Measurements from ENCODE around the gene PARD3. TPM values are rescaled to one million over a fixed set of nuclear protein-coding genes. Genes with fewer than 3 reads are reported as not detected.

PARD3 gene
- polyA plus RNA-seq, 1 donor from 2014 or later = 12.4 TPM

GRCh38 chr10:34850558-34850957 is 35.5 kb upstream of the PARD3 start:
- Histone ChIP-seq H3K9me3 (ENCODE audit: low read length) (no peaks in the 10 kb centered on the region), H3K4me3 (ENCODE audit: low read length) (no peak overlapping the region), H3K9ac (ENCODE audit: low read length) (no peak overlapping the region), H2AFZ (ENCODE audit: low read depth, low read length) (no peak overlapping the region), H3K79me2 (replicated peaks; ENCODE audit: insufficient read depth, low read length) (no peaks in the 10 kb centered on the region), H3K4me2 (ENCODE audit: low read length) (no peak overlapping the region), H3K27ac (ENCODE audit: low read length) (no peak overlapping the region), H3F3A (ENCODE audit: insufficient read depth, low read length, poor library complexity, severe bottlenecking) (no peaks in the 10 kb centered on the region), H4K20me1 (ENCODE audit: insufficient read depth) (no peaks in the 10 kb centered on the region), H3K36me3 (ENCODE audit: insufficient read depth, low read length) (no peaks in the 10 kb centered on the region), H3K9me2 (ENCODE audit: insufficient read depth, low read length) (no peaks in the 10 kb centered on the region), H3K27me3 (ENCODE audit: insufficient read depth, low read depth, low read length) (no peaks in the 10 kb centered on the region)
- no peak for TF ChIP-seq MXI1 (conservative IDR thresholded peaks at IDR 0.05; ENCODE audit: poor library complexity, severe bottlenecking)
- TF ChIP-seq REST (IDR thresholded peaks at IDR 0.05; ENCODE audit: borderline replicate concordance) = no peak
- TF ChIP-seq POLR2AphosphoS5 (IDR thresholded peaks at IDR 0.05) = no peak
- no peak for TF ChIP-seq TAF1 (IDR thresholded peaks at IDR 0.05; ENCODE audit: low read depth)
- TF ChIP-seq RAD21 (conservative IDR thresholded peaks at IDR 0.05) = no peak
- TF ChIP-seq EZH2 (IDR thresholded peaks at IDR 0.05; ENCODE audit: borderline replicate concordance, insufficient read depth, low read length, poor library complexity, severe bottlenecking) = no peak
- no peak for TF ChIP-seq EP300 (conservative IDR thresholded peaks at IDR 0.05; ENCODE audit: poor library complexity, severe bottlenecking)
- no peak for TF ChIP-seq SMC3 (conservative IDR thresholded peaks at IDR 0.05; ENCODE audit: poor library complexity)
- no peak for TF ChIP-seq CTCF (IDR thresholded peaks at IDR 0.05; ENCODE audit: poor library complexity, severe bottlenecking)

- Histone ChIP-seq H3F3A (ENCODE audit: insufficient read depth, low read length, poor library complexity, severe bottlenecking) (no peaks in the 10 kb centered on the region), H3K9ac (ENCODE audit: low read length) (no peak overlapping the region), H4K20me1 (ENCODE audit: insufficient read depth) (no peaks in the 10 kb centered on the region), H3K4me3 (ENCODE audit: low read length) (no peak overlapping the region), H3K4me2 (ENCODE audit: low read length) (no peak overlapping the region), H3K27me3 (ENCODE audit: insufficient read depth, low read depth, low read length) (no peaks in the 10 kb centered on the region), H3K36me3 (ENCODE audit: insufficient read depth, low read length) (no peaks in the 10 kb centered on the region), H3K27ac (ENCODE audit: low read length) (no peak overlapping the region), H2AFZ (ENCODE audit: low read depth, low read length) (no peak overlapping the region), H3K9me2 (ENCODE audit: insufficient read depth, low read length) (no peaks in the 10 kb centered on the region), H3K9me3 (ENCODE audit: low read length) (no peaks in the 10 kb centered on the region), H3K79me2 (replicated peaks; ENCODE audit: insufficient read depth, low read length) (no peaks in the 10 kb centered on the region)
- no peak for TF ChIP-seq SMC3 (conservative IDR thresholded peaks at IDR 0.05; ENCODE audit: poor library complexity)
- no peak for TF ChIP-seq EP300 (conservative IDR thresholded peaks at IDR 0.05; ENCODE audit: poor library complexity, severe bottlenecking)
- no peak for TF ChIP-seq MXI1 (conservative IDR thresholded peaks at IDR 0.05; ENCODE audit: poor library complexity, severe bottlenecking)
- no peak for TF ChIP-seq POLR2AphosphoS5 (IDR thresholded peaks at IDR 0.05)
- TF ChIP-seq CTCF (IDR thresholded peaks at IDR 0.05; ENCODE audit: poor library complexity, severe bottlenecking) = no peak
- TF ChIP-seq TAF1 (IDR thresholded peaks at IDR 0.05; ENCODE audit: low read depth) = no peak
- TF ChIP-seq REST (IDR thresholded peaks at IDR 0.05; ENCODE audit: borderline replicate concordance) = no peak
- TF ChIP-seq RAD21 (conservative IDR thresholded peaks at IDR 0.05) = no peak
- TF ChIP-seq EZH2 (IDR thresholded peaks at IDR 0.05; ENCODE audit: borderline replicate concordance, insufficient read depth, low read length, poor library complexity, severe bottlenecking) = no peak
These were observed 34.9 kb upstream of the PARD3 start for GRCh38 chr10:34850036-34850435.
